D341Med (cell line): ENCODE measurements around the gene CNOT10.
"Not testable (repeated sequence)": the region's sequence is repeated elsewhere in the genome, so short reads cannot be mapped to it uniquely, and the experiment has no call there.

Experiments used
- DNase-seq: peaks from one replicate; pipeline ENCODE4 v3.0.0; 2012; ENCODE audit warnings: low spot score

CNOT10 gene

GRCh38 chr3:32696523-32696922 is 11.5 kb downstream of the CNOT10 start:
- DNase-seq: no peak

DNA sequence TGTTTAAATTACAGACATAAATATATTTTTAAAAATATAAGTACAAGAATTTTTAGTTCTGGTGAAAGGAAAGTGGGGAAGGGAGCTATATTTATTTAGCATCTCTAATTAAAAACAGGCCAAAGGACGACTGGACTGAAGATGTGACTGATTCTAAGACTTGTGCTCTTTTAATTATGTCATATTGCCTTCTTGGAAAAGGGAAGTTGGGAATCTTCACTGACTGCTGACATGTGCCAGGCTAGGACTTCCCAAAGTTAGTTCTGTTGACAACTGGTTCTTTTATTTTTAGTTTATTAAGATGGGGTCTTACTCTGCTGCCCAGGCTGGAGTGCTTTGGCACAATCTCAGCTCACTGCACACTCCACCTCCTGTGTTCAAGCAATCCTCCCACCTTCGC is 13.5 kb downstream of the CNOT10 start:
- no peak for DNase-seq

DNA sequence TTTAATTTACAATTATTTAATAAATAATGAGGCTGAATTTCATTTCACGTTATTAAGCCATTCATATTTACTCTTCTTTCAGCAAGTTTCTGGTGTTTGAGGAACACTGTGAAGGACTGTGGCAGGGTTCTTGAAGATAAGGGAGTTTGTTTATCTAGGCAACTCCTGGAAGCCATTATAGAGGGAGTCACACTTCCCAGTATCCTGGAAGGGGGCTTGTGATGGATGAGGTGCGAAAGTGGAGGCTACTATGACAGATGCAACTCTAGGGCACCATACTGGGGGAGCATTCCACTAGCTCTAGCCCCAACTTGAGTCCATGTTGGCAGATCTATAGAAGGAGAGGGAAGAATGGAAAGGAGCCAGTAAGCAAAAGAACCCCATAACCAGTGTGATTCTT is 14.4 kb downstream of the CNOT10 start:
- no peak for DNase-seq

- no peak for DNase-seq
Measured at GRCh38 chr3:32700244-32700643, 15.3 kb downstream of the CNOT10 start.

GRCh38 chr3:32703491-32703972 is 18.5 kb downstream of the CNOT10 start:
- DNase-seq: no peak

DNA sequence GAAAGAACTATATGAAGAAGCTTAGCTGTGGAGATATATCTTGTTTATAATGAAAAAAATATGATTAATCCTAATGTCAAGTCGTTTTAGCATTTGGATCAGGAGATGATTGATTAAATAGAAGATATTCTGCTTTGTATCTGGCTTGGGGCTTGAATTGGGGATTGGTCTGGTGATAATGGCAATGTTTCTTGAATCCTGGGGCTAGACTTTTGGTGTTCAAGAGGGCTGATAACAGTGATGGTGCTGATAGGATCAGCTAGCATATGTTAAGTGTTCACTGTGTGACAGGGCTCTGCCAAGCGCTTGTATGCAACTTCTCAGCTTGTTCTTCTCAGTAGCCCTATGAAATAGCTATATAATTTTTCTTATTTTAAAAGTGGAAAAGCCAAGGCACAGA is 20.2 kb downstream of the CNOT10 start:
- no peak for DNase-seq

- DNase-seq: no peak
Measured at GRCh38 chr3:32706348-32707025, 21.5 kb downstream of the CNOT10 start.

DNA sequence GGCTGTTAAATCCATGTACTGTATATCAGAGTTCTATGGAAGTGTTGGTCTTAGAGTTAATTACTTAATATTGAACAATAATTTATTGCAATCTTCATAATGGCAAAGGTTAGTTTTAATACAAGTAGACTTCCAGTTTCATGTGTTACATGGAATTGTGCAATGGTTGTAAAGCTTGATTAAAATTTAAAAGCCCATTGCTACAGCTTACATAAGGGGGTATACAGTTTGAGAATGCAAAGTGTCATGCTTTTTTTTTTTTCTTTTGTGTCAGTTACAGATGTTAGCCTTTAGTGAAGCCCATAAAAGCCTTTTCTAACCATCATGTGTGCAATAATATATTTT is 22.0 kb downstream of the CNOT10 start:
- DNase-seq: no peak

GRCh38 chr3:32708672-32709283 is 23.8 kb downstream of the CNOT10 start:
- no peak for DNase-seq

DNA sequence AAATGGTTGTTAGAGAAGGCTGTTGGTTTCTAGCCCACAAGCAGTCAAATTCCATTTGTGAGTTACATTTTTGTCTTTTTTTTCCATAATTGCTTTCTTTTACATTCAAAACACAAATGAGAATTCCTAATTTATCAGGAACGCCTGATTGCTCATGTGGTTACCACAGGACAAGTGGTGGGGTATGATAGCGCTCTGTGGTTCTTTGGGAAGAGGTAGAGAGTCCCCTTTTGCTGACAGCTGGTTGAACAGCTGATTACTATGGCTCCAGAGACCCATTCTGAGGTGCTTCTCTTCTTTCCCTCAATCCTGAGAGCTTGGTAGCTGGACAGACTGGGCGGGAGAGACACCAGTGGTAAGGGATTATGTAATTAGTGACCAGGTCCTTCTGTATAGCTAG is 24.4 kb downstream of the CNOT10 start:
- no peak for DNase-seq

- DNase-seq: no peak
Measured at GRCh38 chr3:32712506-32713055, 27.6 kb downstream of the CNOT10 start.

DNA sequence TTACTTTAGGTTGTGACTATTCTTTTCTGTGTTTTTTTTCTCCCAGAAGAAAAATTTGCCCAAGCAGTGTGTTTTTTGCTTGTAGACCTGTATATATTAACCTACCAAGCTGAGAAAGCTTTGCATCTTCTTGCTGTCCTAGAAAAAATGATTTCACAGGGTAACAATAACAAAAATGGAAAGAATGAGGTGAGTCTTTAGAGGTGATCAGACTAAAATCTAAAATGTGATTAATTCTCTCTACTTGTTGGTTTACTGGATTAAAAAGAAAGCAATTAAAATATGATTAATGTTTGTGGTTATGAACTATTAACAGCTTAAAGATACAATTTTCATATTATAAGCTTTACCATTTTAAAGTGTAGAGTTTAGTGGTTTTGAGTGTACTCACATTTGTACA is 28.2 kb downstream of the CNOT10 start:
- DNase-seq: no peak

DNA sequence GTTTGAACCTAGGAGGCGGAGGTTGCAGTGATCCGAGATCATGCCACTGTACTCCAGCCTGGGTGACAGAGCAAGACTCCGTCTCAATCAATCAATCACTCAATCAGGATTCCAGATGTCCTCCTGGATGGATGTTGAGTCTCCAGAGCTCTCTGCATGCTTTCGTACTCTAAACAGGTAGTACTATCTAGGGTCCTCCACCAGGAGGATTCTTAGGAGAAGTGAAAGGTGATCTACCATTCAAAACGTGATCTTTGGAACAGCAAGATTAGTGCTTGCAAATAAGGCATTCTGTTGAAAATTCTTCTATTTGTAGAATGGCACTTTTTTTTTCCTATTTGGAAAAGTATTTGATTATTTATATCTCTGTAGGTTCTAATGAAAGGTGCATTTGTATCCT is 34.3 kb downstream of the CNOT10 start:
- DNase-seq: no peak

- no peak for DNase-seq
Measured at GRCh38 chr3:32719931-32720330, 34.9 kb downstream of the CNOT10 start.

- no peak for DNase-seq
Measured at GRCh38 chr3:32725721-32726120, 40.7 kb downstream of the CNOT10 start.

DNA sequence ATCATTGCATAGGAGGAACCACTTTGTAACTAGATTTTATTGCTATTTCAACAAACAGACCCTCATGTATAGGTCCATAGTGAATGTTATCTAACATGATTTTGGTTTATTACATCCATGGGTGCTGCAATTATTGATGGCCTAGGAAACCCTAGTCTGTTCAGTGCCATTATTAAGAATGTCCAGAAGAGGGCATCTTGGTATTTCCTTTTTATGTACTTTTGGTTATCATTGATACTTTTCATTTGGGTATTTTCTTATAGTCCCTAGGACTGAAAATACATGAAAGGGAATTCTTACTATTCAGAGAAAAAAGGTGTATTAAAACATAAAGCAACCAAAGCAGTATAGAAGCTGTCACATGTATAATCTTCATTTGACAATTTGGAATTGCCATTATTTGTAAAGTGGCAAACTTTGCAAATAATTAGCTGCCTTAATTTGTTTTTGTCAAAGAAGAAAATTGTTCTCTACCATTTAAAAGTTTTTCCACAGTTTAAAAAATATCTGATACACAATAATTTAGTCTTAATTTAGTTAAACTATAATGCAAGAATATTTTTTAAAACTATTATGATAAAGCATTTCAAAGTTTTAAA is 48.7 kb downstream of the CNOT10 start:
- peak; percentile 47 for DNase-seq

GRCh38 chr3:32734756-32735155 is 49.8 kb downstream of the CNOT10 start:
- no peak for DNase-seq

DNA sequence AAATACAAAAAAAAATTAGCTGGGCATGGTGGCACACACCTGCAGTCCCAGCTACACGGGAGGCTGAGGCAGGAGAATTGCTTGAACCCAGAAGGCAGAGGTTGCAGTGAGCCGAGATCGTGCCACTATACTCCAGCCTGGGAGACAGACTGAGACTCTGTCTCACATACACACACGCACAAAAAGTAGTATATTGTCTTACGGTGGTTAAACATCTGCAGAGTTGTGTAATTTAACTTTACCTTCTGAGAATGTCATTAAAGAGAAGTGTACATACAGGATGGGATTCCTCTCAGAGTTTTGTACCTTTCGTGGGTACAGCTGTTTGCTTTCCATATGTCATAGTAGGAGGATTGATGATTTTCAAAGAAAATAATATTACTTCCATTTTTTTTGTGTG is 58.5 kb downstream of the CNOT10 start:
- DNase-seq: not testable (repeated sequence)

DNA sequence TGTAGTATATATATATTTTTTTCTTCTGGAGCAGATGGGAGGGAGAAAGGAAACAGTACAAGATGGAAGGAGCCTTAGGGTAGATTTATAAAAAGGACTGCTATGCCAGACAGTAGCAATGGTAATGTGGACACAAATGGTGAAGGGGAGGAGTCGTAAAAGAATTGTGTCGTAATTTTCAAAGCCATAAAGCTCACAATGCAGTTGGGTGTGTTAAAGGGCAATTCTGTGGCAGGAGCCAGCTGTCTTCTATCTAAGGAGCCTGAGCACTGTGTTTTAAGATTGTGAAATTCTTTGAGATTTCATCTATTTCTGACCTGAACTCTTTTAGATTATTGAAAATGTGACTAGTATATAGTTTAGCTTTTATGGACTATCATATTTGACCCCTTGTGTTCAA is 58.9 kb downstream of the CNOT10 start:
- no peak for DNase-seq

DNA sequence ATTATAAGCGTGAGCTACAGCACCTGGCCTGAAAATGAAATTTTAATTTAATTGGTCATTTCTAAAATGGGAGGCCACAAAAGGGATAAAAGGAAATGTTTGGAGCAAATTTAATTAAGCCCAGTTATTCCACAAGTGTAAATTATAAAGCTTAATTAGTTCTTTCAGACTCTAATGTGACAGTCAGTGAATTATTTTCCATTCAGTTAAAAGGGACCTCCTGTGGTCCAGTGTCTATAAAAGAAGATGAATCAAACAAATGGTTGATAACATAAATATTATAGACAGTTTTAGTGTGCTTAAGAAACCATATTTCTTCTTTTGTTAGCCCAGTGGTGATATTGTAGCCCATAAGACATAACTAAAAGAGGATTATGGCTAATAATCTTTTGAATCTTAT is 66.4 kb downstream of the CNOT10 start:
- DNase-seq: no peak

GRCh38 chr3:32755761-32756160 is 70.8 kb downstream of the CNOT10 start:
- no peak for DNase-seq

GRCh38 chr3:32757618-32758374 is 72.8 kb downstream of the CNOT10 start:
- DNase-seq: no peak

DNA sequence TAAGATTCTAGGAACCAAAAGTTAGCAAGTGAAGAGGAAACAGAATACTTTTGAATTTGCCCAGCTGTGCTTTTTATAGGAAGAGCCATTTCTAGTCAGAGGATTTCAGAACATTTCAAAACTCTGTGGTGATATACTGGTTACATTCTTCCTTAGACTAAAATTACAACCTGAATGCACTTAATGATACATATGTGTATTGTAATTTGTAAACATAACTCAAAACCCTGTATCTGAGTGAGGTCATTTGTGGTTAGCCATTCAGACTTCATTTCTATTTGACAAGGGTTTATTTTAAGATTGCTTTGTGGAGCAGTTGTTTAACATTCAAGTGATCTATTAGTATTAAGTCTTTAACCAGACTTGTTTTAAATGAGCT is 73.4 kb downstream of the CNOT10 start:
- no peak for DNase-seq
